Osteoblast (primary cell): ENCODE data around the gene COA7. TPM values are rescaled to one million over a fixed set of nuclear protein-coding genes. Genes with fewer than 3 reads are reported as not detected.
"Not testable (repeated sequence)": the region's sequence is repeated elsewhere in the genome, so short reads cannot be mapped to it uniquely, and the experiment has no call there.

Source experiments
- DNase-seq: peaks from one replicate; pipeline ENCODE4 v3.0.0; 2011; ENCODE audit warnings: low spot score, mixed read lengths; ENCODE audit not compliant: insufficient read length; ENCODE audit errors: missing footprints
- H2AFZ ChIP-seq: 2 replicates; pipeline ENCODE4 v1.6.0; 2011; ENCODE audit warnings: mild to moderate bottlenecking, low read length
- H3K27ac ChIP-seq: 2 replicates; pipeline ENCODE4 v1.5.1; 2011; ENCODE audit warnings: mild to moderate bottlenecking, low read depth, low read length, moderate library complexity
- H3K27me3 ChIP-seq: 2 replicates; pipeline ENCODE4 v1.6.0; 2012; ENCODE audit warnings: mild to moderate bottlenecking, control low read depth, inconsistent platforms, low read length, moderate library complexity; ENCODE audit not compliant: insufficient read depth
- H3K36me3 ChIP-seq: 2 replicates; pipeline ENCODE4 v1.5.1; 2011; ENCODE audit warnings: mild to moderate bottlenecking, low read length, control low read depth, moderate library complexity; ENCODE audit not compliant: insufficient read depth
- H3K4me1 ChIP-seq: 2 replicates; pipeline ENCODE4 v1.5.1; 2011; ENCODE audit warnings: mild to moderate bottlenecking, low read length, control low read depth, moderate library complexity; ENCODE audit not compliant: insufficient read depth
- H3K4me2 ChIP-seq: 2 replicates; pipeline ENCODE4 v1.6.0; 2011; ENCODE audit warnings: mild to moderate bottlenecking, low read length; ENCODE audit not compliant: insufficient read depth
- H3K4me3 ChIP-seq: fragments of 200-600 bp; sonication (generic); 3 replicates; pipeline ENCODE4 v1.5.1; 2012; ENCODE audit warnings: mild to moderate bottlenecking, low read length, inconsistent platforms; ENCODE audit not compliant: insufficient read depth
- H3K79me2 ChIP-seq: 2 replicates; pipeline ENCODE4 v1.6.0; 2012; ENCODE audit warnings: mild to moderate bottlenecking, low read length, control low read depth, inconsistent platforms; ENCODE audit not compliant: insufficient read depth
- H3K9me3 ChIP-seq: 2 replicates; pipeline ENCODE4 v1.5.1; 2011; ENCODE audit warnings: low read depth, low read length, control low read depth
- H4K20me1 ChIP-seq: 2 replicates; pipeline ENCODE4 v1.6.0; 2012; ENCODE audit warnings: mild to moderate bottlenecking, low read length, control low read depth; ENCODE audit not compliant: insufficient read depth
- total RNA-seq: library from RNA; depleted of rRNA; stranded (reverse); fragments of >200 nt; gene quantifications from 2 replicates; pipeline ENCODE4 v1.2.3, GENCODE V29; 2012
- TF ChIP-seq, protein P1 (sequence below): IDR thresholded peaks from 2 replicates; pipeline ENCODE4 v1.5.1; 2011; ENCODE audit warnings: mild to moderate bottlenecking, low read depth, low read length, moderate library complexity; ENCODE audit errors: extremely low read depth

Gene COA7
- total RNA-seq, 1 donor = 14.8 TPM

GRCh38 chr1:52706136-52706670, 8.1 kb upstream of the COA7 start:
- no peak overlapping the region for H3K4me3 ChIP-seq
- TF ChIP-seq, protein P1, sequence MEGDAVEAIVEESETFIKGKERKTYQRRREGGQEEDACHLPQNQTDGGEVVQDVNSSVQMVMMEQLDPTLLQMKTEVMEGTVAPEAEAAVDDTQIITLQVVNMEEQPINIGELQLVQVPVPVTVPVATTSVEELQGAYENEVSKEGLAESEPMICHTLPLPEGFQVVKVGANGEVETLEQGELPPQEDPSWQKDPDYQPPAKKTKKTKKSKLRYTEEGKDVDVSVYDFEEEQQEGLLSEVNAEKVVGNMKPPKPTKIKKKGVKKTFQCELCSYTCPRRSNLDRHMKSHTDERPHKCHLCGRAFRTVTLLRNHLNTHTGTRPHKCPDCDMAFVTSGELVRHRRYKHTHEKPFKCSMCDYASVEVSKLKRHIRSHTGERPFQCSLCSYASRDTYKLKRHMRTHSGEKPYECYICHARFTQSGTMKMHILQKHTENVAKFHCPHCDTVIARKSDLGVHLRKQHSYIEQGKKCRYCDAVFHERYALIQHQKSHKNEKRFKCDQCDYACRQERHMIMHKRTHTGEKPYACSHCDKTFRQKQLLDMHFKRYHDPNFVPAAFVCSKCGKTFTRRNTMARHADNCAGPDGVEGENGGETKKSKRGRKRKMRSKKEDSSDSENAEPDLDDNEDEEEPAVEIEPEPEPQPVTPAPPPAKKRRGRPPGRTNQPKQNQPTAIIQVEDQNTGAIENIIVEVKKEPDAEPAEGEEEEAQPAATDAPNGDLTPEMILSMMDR = no peak
- H3K27me3 ChIP-seq = no peaks in the 10 kb centered on the region
- H3K79me2 ChIP-seq = no peaks in the 10 kb centered on the region
- DNase-seq = no peak
- H3K4me2 ChIP-seq = no peak overlapping the region
- H3K27ac ChIP-seq = no peak overlapping the region
- H4K20me1 ChIP-seq = no peaks in the 10 kb centered on the region
- H3K9me3 ChIP-seq = no peaks in the 10 kb centered on the region
- H2AFZ ChIP-seq = no peak overlapping the region
- no peaks in the 10 kb centered on the region for H3K36me3 ChIP-seq
- peaks cover 19% of the 10 kb centered on the region for H3K4me1 ChIP-seq

GRCh38 chr1:52702886-52703787, 5.0 kb upstream of the COA7 start:
- Histone ChIP-seq H3K4me3 (peak overlapping the region; percentile 73), H3K9me3 (no peaks in the 10 kb centered on the region), H3K4me2 (peak overlapping the region; percentile 94), H3K79me2 (peaks cover 3% of the 10 kb centered on the region), H3K4me1 (peaks cover 19% of the 10 kb centered on the region), H2AFZ (peak overlapping the region; percentile 93), H3K36me3 (no peaks in the 10 kb centered on the region), H3K27ac (peak overlapping the region; percentile 59), H4K20me1 (no peaks in the 10 kb centered on the region), H3K27me3 (no peaks in the 10 kb centered on the region)
- DNase-seq = peak; percentile 89
- TF ChIP-seq, protein P1 = no peak

DNA sequence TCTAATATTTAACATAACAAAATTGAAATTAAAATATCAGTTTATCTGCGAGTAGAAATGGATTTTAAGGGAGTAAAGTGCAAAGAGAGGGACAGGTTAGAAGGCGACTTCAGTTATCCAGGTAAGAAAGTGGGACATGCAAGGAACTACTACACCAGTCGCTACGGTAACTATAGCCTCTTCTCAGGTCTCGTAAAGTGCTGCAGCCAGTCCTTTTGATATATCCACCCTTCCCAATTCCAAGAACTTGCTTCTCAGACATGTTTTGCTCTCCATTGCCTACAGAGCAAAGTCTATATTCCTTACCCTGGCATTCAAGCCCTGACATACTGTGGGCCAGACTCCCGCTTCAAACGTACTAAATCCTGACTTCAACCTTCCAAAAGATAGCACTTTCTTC, 2.5 kb downstream of the COA7 start:
- H3K36me3 ChIP-seq = peaks cover 9% of the 10 kb centered on the region
- H4K20me1 ChIP-seq = no peaks in the 10 kb centered on the region
- no peaks in the 10 kb centered on the region for H3K9me3 ChIP-seq
- no peaks in the 10 kb centered on the region for H3K27me3 ChIP-seq
- TF ChIP-seq, protein P1 = no peak
- H3K4me1 ChIP-seq = peaks cover 5% of the 10 kb centered on the region
- H2AFZ ChIP-seq = no peak overlapping the region
- no peak overlapping the region for H3K4me3 ChIP-seq
- H3K4me2 ChIP-seq = no peak overlapping the region
- no peak overlapping the region for H3K27ac ChIP-seq
- H3K79me2 ChIP-seq = peaks cover 62% of the 10 kb centered on the region
- DNase-seq = no peak

DNA sequence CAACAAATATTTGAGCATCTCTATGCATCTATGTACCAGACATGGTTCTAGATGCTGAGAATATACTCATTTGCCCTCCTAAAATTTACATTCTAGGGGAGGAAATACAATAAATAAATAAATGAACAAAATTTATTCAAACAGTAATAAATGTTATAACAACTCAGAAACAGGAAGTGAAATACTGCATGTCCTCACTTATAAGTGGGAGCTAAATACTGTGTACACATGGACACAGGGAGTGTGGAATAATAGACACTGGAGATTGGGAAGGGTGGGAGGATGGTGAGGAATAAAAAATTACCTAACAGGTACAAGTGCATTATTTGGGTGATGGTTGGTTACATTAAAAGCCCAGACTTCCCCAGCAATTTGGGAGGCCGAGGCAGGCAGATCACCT, 4.3 kb downstream of the COA7 start:
- TF ChIP-seq, protein P1 = no peak

GRCh38 chr1:52693351-52693750, 4.8 kb downstream of the COA7 start:
- H3K9me3 ChIP-seq, H4K20me1 ChIP-seq, H3K4me3 ChIP-seq, DNase-seq, H3K27me3 ChIP-seq, H3K27ac ChIP-seq, H2AFZ ChIP-seq, H3K4me1 ChIP-seq, H3K4me2 ChIP-seq: not testable (repeated sequence)
- peaks cover 16% of the 10 kb centered on the region for H3K36me3 ChIP-seq
- H3K79me2 ChIP-seq = peaks cover 59% of the 10 kb centered on the region

More for the DNA sequence above, 4.3 kb downstream of the COA7 start:
- Histone ChIP-seq H3K27me3 (no peaks in the 10 kb centered on the region), H4K20me1 (no peaks in the 10 kb centered on the region), H3K9me3 (no peaks in the 10 kb centered on the region), H3K4me2 (no peak overlapping the region), H3K36me3 (peaks cover 16% of the 10 kb centered on the region), H2AFZ (no peak overlapping the region), H3K4me3 (no peak overlapping the region), H3K79me2 (peaks cover 62% of the 10 kb centered on the region), H3K27ac (no peak overlapping the region), H3K4me1 (peaks cover 8% of the 10 kb centered on the region)
- DNase-seq = no peak
